ENCODE measurements around the gene CNR1.
"Not testable (repeated sequence)": the region's sequence is repeated elsewhere in the genome, so short reads cannot be mapped to it uniquely, and the experiment has no call there.

CNR1 gene

GRCh38 chr6:88165844-88166492 is at the start of gene CNR1:
TSS of gene CNR1 (minus strand) at chr6:88166347. CDS start at chr6:88145274, 21,073 bp downstream.
- peak; percentile 12 for DNase-seq

GRCh38 chr6:88211446-88211845 is 45.3 kb upstream of the CNR1 start:
- no peak for DNase-seq

- no peak for DNase-seq
Observed at GRCh38 chr6:88209301-88209700, 43.2 kb upstream of the CNR1 start.

GRCh38 chr6:88208726-88209125 is 42.6 kb upstream of the CNR1 start:
- DNase-seq: no peak

- DNase-seq: not testable (repeated sequence)
Observed at GRCh38 chr6:88201734-88202133, 35.6 kb upstream of the CNR1 start.

- DNase-seq: no peak
Observed at GRCh38 chr6:88184921-88185320, 18.8 kb upstream of the CNR1 start.

GRCh38 chr6:88183471-88183870 is 17.3 kb upstream of the CNR1 start:
- no peak for DNase-seq

- no peak for DNase-seq
Observed at GRCh38 chr6:88179692-88180091, 13.5 kb upstream of the CNR1 start.

GRCh38 chr6:88177961-88178464 is 11.9 kb upstream of the CNR1 start:
- DNase-seq: no peak

- DNase-seq: no peak
Observed at GRCh38 chr6:88174906-88175305, 8.8 kb upstream of the CNR1 start.

- no peak for DNase-seq
Observed at GRCh38 chr6:88171312-88171711, 5.2 kb upstream of the CNR1 start.

GRCh38 chr6:88168362-88168761 is 2.2 kb upstream of the CNR1 start:
- DNase-seq: no peak

- no peak for DNase-seq
Observed at GRCh38 chr6:88167352-88167937, 1.3 kb upstream of the CNR1 start.

- DNase-seq: no peak
Observed at GRCh38 chr6:88166493-88167351, 575 bp upstream of the CNR1 start.

GRCh38 chr6:88165087-88165843 is 882 bp downstream of the CNR1 start:
- DNase-seq: peak; percentile 32

- no peak for DNase-seq
Observed at GRCh38 chr6:88164061-88164460, 2.1 kb downstream of the CNR1 start.

- no peak for DNase-seq
Observed at GRCh38 chr6:88163616-88164015, 2.5 kb downstream of the CNR1 start.

- no peak for DNase-seq
Observed at GRCh38 chr6:88161940-88162339, 4.2 kb downstream of the CNR1 start.

- no peak for DNase-seq
Observed at GRCh38 chr6:88157106-88157505, 9.0 kb downstream of the CNR1 start.

- DNase-seq: no peak
Observed at GRCh38 chr6:88145298-88145963, 20.7 kb downstream of the CNR1 start.

- DNase-seq: no peak
Observed at GRCh38 chr6:88144637-88145297, 21.4 kb downstream of the CNR1 start.
